ENCODE measurements around the gene PLPPR4.

Gene PLPPR4

DNA sequence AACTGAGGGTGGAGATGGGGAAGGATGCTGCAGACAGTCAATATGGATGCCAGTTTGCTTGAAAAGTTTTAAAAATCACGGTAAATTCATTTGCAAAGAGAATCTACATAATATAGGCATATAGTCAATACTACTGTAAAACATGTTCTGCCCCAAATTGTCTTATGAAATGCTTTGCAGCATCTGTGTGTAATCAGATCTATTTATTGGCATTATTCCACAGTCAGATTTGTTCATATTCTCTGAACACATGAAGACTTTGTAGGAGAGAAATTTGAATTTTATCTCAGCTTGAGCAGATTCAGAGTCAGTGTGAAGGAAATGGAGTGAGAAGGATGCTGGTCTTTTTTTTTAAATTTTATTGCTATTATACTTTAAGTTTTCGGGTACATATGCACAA lies 88.5 kb downstream of the PLPPR4 start:
- no peak for DNase-seq

DNA sequence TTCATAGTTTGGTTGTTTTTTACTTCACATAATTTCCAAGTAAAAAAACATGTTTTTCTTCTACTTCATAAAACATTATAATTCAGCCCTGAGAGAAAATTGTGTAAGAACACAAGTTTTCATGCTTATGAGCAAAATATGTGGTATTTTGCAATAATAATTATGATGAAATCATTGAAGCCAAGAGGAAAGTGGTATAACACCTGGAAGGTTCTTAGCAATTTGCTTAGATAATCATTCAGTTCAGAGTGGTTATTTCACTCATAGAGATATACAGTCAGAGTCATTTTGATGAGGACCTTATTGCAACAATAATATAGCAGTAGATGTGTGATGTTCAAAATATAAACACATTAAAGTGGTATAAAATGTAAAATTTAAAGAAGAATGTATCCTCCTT lies 94.5 kb downstream of the PLPPR4 start:
- DNase-seq = no peak
